GM23338 (cell line): ENCODE measurements around the gene HIVEP3. TPM values are rescaled to one million over a fixed set of nuclear protein-coding genes. Genes with fewer than 3 reads are reported as not detected.

ENCODE experiments used
- ATAC-seq: fragments of 200-7000 bp; cut with Tn5 transposase; 3 replicates; pipeline ENCODE4 v1.9.1; 2020
- DNase-seq: peaks from one replicate; pipeline ENCODE4 v3.0.0-alpha.2; 2015; ENCODE audit warnings: low spot score
- H2AFZ ChIP-seq: fragments of 200-600 bp; sonication (generic); 2 replicates; pipeline ENCODE4 v1.8.0; 2016; ENCODE audit warnings: antibody characterized with exemption, mild to moderate bottlenecking, moderate library complexity
- H3F3A ChIP-seq: fragments of 200-600 bp; sonication (generic); replicated peaks from 2 replicates; pipeline ENCODE4 v1.8.0; 2017; ENCODE audit warnings: antibody characterized with exemption, mixed run types, low read depth
- H3K27ac ChIP-seq: fragments of 200-600 bp; sonication (generic); 2 replicates; pipeline ENCODE4 v1.6.1; 2016; ENCODE audit warnings: low read depth
- H3K27me3 ChIP-seq: fragments of 200-600 bp; sonication (generic); 2 replicates; pipeline ENCODE4 v1.8.0; 2016; ENCODE audit warnings: mild to moderate bottlenecking, mixed run types, moderate library complexity; ENCODE audit not compliant: insufficient read depth
- H3K36me3 ChIP-seq: fragments of 200-600 bp; sonication (generic); 2 replicates; pipeline ENCODE4 v1.8.0; 2016; ENCODE audit warnings: mild to moderate bottlenecking; ENCODE audit not compliant: insufficient read depth
- H3K4me1 ChIP-seq: fragments of 200-600 bp; sonication (generic); 2 replicates; pipeline ENCODE4 v1.8.0; 2016; ENCODE audit warnings: mild to moderate bottlenecking, moderate library complexity; ENCODE audit not compliant: insufficient read depth
- H3K4me2 ChIP-seq: fragments of 200-600 bp; sonication (generic); 2 replicates; pipeline ENCODE4 v1.7.1; 2017; ENCODE audit warnings: mixed run types
- H3K4me3 ChIP-seq: fragments of 200-600 bp; sonication (generic); 2 replicates; pipeline ENCODE4 v1.6.1; 2016; ENCODE audit warnings: mixed run types
- H3K79me2 ChIP-seq: fragments of 200-600 bp; sonication (generic); replicated peaks from 2 replicates; pipeline ENCODE4 v1.8.0; 2017; ENCODE audit warnings: mild to moderate bottlenecking; ENCODE audit not compliant: insufficient read depth
- H3K9me2 ChIP-seq: fragments of 200-600 bp; sonication (generic); 2 replicates; pipeline ENCODE4 v1.8.0; 2017; ENCODE audit not compliant: insufficient read depth
- H4K20me1 ChIP-seq: fragments of 200-600 bp; sonication (generic); replicated peaks from 2 replicates; pipeline ENCODE4 v1.8.0; 2017; ENCODE audit warnings: mild to moderate bottlenecking; ENCODE audit not compliant: insufficient read depth
- H3K27ac Mint-ChIP-seq: 2 replicates; pipeline ENCODE4 v1.8.0; 2020; ENCODE audit warnings: inconsistent platforms, mild to moderate bottlenecking, moderate library complexity, mixed read lengths
- H3K27me3 Mint-ChIP-seq: 3 replicates; pipeline ENCODE4 v1.8.0; 2022; ENCODE audit warnings: low read depth, mild to moderate bottlenecking, moderate library complexity, mixed read lengths, inconsistent platforms; ENCODE audit not compliant: insufficient read depth, poor library complexity
- H3K36me3 Mint-ChIP-seq: 3 replicates; pipeline ENCODE4 v1.8.0; 2021; ENCODE audit warnings: low read depth, mild to moderate bottlenecking, inconsistent platforms, moderate library complexity, mixed read lengths
- H3K4me1 Mint-ChIP-seq: 3 replicates; pipeline ENCODE4 v1.8.0; 2020; ENCODE audit warnings: mild to moderate bottlenecking, inconsistent platforms, mixed read lengths
- H3K4me3 Mint-ChIP-seq: 3 replicates; pipeline ENCODE4 v1.8.0; 2021; ENCODE audit warnings: moderate library complexity, mild to moderate bottlenecking, inconsistent platforms, mixed read lengths
- H3K9me3 Mint-ChIP-seq: 3 replicates; pipeline ENCODE4 v1.8.0; 2020; ENCODE audit warnings: moderate library complexity, mild to moderate bottlenecking, inconsistent platforms, mixed read lengths
- CREB1 ChIP-seq: fragments of 250-450 bp; sonication (Bioruptor Pico); IDR thresholded peaks from 2 replicates; pipeline ENCODE4 v1.5.0; 2020; ENCODE audit warnings: low read depth, mild to moderate bottlenecking, moderate library complexity
- EZH2 ChIP-seq: fragments of 200-600 bp; sonication (generic); IDR thresholded peaks from one replicate; pipeline ENCODE4 v1.8.0; 2017; ENCODE audit warnings: antibody characterized with exemption, mild to moderate bottlenecking, low read depth; ENCODE audit not compliant: unreplicated experiment
- EZH2phosphoT487 ChIP-seq: fragments of 200-600 bp; sonication (generic); IDR thresholded peaks from one replicate; pipeline ENCODE4 v1.8.1; 2018; ENCODE audit warnings: antibody characterized with exemption; ENCODE audit not compliant: unreplicated experiment
- JUNB ChIP-seq: IDR thresholded peaks from one replicate; pipeline ENCODE4 v1.6.1; 2016; ENCODE audit warnings: antibody characterized with exemption; ENCODE audit not compliant: unreplicated experiment
- NANOG ChIP-seq: IDR thresholded peaks from 2 replicates; pipeline ENCODE4 v1.6.1; 2016; ENCODE audit warnings: antibody characterized with exemption, borderline replicate concordance
- POLR2AphosphoS5 ChIP-seq: IDR thresholded peaks from 2 replicates; pipeline ENCODE4 v1.6.1; 2016; ENCODE audit warnings: antibody characterized with exemption, low read depth
- STAT1 ChIP-seq: IDR thresholded peaks from one replicate; pipeline ENCODE4 v1.6.1; 2016; ENCODE audit warnings: antibody characterized with exemption; ENCODE audit not compliant: unreplicated experiment
- ZNF114 ChIP-seq: fragments of 250-450 bp; sonication (Bioruptor Pico); IDR thresholded peaks from 2 replicates; pipeline ENCODE4 v1.5.0; 2020; ENCODE audit warnings: mild to moderate bottlenecking, moderate library complexity
- polyA plus RNA-seq: library from polyadenylated mRNA; unstranded; fragments of >200 nt; fragmentation: Nextera tagmentation; extraction: Ambion mirVana; gene quantifications from 2 replicates; pipeline ENCODE4 v1.2.1, GENCODE V29; 2016
- total RNA-seq: library from RNA; depleted of rRNA; stranded (reverse); fragments of >200 nt; shearing (Covaris generic); gene quantifications from 2 replicates; pipeline ENCODE4 v1.2.3, GENCODE V29; 2014
- TF ChIP-seq, protein P1 (sequence below): IDR thresholded peaks from one replicate; pipeline ENCODE4 v1.6.1; 2018; ENCODE audit warnings: antibody characterized with exemption; ENCODE audit not compliant: unreplicated experiment
- TF ChIP-seq, protein P2 (sequence below): IDR thresholded peaks from 2 replicates; pipeline ENCODE4 v1.6.1; 2016; ENCODE audit warnings: antibody characterized with exemption
- TF ChIP-seq, protein P3 (sequence below): fragments of 250-450 bp; sonication (Bioruptor Pico); IDR thresholded peaks from 2 replicates; pipeline ENCODE4 v1.5.0; 2020; ENCODE audit warnings: mild to moderate bottlenecking, moderate library complexity

HIVEP3 gene
- total and polyA plus RNA-seq, 2 experiments from 2014 or later: 0.14 to 0.24 TPM

DNA sequence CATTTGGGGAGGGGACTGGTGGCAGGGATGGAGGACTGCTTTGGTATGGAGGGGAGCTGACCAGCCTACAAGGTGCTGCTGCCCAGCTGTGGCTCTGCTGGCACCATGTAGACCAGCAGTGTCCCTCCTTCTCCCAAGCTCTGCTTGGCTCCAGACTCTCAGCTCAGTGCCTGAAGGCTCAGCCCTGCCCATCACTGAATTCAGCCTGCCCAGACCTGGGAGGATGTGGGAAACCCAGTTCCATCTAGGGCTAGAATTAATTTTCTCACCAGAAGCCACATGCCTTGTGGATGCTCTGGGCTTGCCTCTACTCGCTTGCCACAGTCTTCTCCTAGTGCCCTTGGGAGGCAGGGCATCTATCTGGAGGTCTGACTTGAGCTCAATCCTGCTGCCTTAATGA lies 239.2 kb downstream of the HIVEP3 start:
- H3K4me1 ChIP-seq: no peaks in the 10 kb centered on the region
- ATAC-seq: no peak
- H3F3A ChIP-seq: no peaks in the 10 kb centered on the region
- Mint-ChIP-seq H3K27ac (no peak overlapping the region), H3K9me3 (no peaks in the 10 kb centered on the region), H3K4me1 (peaks cover 7% of the 10 kb centered on the region; the same call in 2 of the 3 replicates), H3K4me3 (no peak overlapping the region), H3K36me3 (no peaks in the 10 kb centered on the region), H3K27me3 (peaks cover 8% of the 10 kb centered on the region)
- H3K27me3 ChIP-seq: no peaks in the 10 kb centered on the region
- H3K27ac ChIP-seq: no peak overlapping the region
- H4K20me1 ChIP-seq: no peaks in the 10 kb centered on the region
- TF ChIP-seq, protein P1, sequence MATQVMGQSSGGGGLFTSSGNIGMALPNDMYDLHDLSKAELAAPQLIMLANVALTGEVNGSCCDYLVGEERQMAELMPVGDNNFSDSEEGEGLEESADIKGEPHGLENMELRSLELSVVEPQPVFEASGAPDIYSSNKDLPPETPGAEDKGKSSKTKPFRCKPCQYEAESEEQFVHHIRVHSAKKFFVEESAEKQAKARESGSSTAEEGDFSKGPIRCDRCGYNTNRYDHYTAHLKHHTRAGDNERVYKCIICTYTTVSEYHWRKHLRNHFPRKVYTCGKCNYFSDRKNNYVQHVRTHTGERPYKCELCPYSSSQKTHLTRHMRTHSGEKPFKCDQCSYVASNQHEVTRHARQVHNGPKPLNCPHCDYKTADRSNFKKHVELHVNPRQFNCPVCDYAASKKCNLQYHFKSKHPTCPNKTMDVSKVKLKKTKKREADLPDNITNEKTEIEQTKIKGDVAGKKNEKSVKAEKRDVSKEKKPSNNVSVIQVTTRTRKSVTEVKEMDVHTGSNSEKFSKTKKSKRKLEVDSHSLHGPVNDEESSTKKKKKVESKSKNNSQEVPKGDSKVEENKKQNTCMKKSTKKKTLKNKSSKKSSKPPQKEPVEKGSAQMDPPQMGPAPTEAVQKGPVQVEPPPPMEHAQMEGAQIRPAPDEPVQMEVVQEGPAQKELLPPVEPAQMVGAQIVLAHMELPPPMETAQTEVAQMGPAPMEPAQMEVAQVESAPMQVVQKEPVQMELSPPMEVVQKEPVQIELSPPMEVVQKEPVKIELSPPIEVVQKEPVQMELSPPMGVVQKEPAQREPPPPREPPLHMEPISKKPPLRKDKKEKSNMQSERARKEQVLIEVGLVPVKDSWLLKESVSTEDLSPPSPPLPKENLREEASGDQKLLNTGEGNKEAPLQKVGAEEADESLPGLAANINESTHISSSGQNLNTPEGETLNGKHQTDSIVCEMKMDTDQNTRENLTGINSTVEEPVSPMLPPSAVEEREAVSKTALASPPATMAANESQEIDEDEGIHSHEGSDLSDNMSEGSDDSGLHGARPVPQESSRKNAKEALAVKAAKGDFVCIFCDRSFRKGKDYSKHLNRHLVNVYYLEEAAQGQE: no peak
- TF ChIP-seq POLR2AphosphoS5 (no peak), STAT1 (no peak), ZNF114 (CRISPR knock-in tag) (no peak), EZH2 (no peak), CREB1 (no peak)
- TF ChIP-seq, protein P2, sequence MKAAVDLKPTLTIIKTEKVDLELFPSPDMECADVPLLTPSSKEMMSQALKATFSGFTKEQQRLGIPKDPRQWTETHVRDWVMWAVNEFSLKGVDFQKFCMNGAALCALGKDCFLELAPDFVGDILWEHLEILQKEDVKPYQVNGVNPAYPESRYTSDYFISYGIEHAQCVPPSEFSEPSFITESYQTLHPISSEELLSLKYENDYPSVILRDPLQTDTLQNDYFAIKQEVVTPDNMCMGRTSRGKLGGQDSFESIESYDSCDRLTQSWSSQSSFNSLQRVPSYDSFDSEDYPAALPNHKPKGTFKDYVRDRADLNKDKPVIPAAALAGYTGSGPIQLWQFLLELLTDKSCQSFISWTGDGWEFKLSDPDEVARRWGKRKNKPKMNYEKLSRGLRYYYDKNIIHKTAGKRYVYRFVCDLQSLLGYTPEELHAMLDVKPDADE: no peak
- no peak overlapping the region for H2AFZ ChIP-seq
- 0 out of 2 replicates have a peak, but pooled peaks cover 3% of the 10 kb centered on the region for H3K9me2 ChIP-seq
- H3K4me3 ChIP-seq: no peak overlapping the region
- H3K36me3 ChIP-seq: no peaks in the 10 kb centered on the region
- no peak for DNase-seq
- no peaks in the 10 kb centered on the region for H3K79me2 ChIP-seq
- no peak overlapping the region for H3K4me2 ChIP-seq

DNA sequence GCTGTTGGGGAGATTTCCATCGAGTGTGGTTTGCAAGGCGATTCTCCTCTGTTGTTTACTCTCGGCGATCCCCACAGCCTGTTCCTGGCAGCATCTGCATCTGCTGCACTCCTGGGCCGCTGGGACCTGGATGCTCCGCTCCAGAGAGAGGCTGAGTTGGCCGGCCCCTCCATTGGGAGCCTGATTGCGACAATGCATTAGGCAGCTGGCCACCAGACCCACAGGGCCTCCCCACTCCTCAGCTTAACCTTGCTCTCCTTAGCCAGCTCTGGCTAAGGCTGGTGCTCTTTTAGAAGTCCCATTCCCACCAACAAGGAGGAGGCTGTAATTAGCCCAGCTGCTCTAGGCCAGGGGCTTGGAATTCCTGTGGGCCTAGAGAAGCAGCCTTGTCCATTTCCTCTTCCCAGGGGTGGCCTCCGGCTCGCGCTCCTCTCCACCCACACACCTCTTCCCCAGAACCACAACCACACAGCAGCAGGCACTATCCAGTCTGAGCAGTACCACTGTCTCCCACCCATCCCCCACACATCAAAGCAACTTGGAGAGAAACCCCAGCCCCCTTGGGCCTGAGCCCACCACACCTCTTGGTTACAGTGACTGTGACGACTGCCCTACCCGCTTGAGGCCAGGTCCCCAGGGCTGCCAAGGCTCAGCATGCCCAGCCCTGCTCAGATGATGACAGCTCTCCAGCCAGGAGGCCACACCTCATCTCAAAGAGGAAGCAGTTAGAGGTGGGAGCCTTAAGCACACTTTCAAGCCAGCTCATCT lies 240.4 kb downstream of the HIVEP3 start:
- Histone ChIP-seq H3K4me2 (no peak overlapping the region), H4K20me1 (no peaks in the 10 kb centered on the region), H3K27me3 (no peaks in the 10 kb centered on the region), H3K4me1 (no peaks in the 10 kb centered on the region), H3K36me3 (no peaks in the 10 kb centered on the region), H3K79me2 (no peaks in the 10 kb centered on the region), H2AFZ (no peak overlapping the region), H3F3A (no peaks in the 10 kb centered on the region), H3K27ac (no peak overlapping the region), H3K9me2 (0 out of 2 replicates have a peak, but pooled peaks cover 3% of the 10 kb centered on the region), H3K4me3 (no peak overlapping the region)
- Mint-ChIP-seq H3K27ac (no peak overlapping the region), H3K9me3 (no peaks in the 10 kb centered on the region), H3K27me3 (peaks cover 8% of the 10 kb centered on the region), H3K4me1 (peaks cover 7% of the 10 kb centered on the region; the same call in 2 of the 3 replicates), H3K4me3 (no peak overlapping the region), H3K36me3 (no peaks in the 10 kb centered on the region)
- DNase-seq: no peak
- ATAC-seq: no peak
- no peak for TF ChIP-seq EZH2
- TF ChIP-seq EZH2phosphoT487: no peak
- TF ChIP-seq ZNF114 (CRISPR knock-in tag): no peak
- TF ChIP-seq, protein P3, sequence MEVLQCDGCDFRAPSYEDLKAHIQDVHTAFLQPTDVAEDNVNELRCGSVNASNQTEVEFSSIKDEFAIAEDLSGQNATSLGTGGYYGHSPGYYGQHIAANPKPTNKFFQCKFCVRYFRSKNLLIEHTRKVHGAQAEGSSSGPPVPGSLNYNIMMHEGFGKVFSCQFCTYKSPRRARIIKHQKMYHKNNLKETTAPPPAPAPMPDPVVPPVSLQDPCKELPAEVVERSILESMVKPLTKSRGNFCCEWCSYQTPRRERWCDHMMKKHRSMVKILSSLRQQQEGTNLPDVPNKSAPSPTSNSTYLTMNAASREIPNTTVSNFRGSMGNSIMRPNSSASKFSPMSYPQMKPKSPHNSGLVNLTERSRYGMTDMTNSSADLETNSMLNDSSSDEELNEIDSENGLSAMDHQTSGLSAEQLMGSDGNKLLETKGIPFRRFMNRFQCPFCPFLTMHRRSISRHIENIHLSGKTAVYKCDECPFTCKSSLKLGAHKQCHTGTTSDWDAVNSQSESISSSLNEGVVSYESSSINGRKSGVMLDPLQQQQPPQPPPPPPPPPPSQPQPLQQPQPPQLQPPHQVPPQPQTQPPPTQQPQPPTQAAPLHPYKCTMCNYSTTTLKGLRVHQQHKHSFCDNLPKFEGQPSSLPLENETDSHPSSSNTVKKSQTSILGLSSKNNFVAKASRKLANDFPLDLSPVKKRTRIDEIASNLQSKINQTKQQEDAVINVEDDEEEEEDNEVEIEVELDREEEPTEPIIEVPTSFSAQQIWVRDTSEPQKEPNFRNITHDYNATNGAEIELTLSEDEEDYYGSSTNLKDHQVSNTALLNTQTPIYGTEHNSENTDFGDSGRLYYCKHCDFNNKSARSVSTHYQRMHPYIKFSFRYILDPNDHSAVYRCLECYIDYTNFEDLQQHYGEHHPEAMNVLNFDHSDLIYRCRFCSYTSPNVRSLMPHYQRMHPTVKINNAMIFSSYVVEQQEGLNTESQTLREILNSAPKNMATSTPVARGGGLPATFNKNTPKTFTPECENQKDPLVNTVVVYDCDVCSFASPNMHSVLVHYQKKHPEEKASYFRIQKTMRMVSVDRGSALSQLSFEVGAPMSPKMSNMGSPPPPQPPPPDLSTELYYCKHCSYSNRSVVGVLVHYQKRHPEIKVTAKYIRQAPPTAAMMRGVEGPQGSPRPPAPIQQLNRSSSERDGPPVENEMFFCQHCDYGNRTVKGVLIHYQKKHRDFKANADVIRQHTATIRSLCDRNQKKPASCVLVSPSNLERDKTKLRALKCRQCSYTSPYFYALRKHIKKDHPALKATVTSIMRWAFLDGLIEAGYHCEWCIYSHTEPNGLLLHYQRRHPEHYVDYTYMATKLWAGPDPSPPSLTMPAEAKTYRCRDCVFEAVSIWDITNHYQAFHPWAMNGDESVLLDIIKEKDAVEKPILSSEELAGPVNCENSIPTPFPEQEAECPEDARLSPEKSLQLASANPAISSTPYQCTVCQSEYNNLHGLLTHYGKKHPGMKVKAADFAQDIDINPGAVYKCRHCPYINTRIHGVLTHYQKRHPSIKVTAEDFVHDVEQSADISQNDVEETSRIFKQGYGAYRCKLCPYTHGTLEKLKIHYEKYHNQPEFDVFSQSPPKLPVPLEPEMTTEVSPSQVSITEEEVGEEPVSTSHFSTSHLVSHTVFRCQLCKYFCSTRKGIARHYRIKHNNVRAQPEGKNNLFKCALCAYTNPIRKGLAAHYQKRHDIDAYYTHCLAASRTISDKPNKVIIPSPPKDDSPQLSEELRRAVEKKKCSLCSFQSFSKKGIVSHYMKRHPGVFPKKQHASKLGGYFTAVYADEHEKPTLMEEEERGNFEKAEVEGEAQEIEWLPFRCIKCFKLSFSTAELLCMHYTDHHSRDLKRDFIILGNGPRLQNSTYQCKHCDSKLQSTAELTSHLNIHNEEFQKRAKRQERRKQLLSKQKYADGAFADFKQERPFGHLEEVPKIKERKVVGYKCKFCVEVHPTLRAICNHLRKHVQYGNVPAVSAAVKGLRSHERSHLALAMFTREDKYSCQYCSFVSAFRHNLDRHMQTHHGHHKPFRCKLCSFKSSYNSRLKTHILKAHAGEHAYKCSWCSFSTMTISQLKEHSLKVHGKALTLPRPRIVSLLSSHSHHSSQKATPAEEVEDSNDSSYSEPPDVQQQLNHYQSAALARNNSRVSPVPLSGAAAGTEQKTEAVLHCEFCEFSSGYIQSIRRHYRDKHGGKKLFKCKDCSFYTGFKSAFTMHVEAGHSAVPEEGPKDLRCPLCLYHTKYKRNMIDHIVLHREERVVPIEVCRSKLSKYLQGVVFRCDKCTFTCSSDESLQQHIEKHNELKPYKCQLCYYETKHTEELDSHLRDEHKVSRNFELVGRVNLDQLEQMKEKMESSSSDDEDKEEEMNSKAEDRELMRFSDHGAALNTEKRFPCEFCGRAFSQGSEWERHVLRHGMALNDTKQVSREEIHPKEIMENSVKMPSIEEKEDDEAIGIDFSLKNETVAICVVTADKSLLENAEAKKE (CRISPR knock-in tag): no peak
- TF ChIP-seq JUNB: no peak
- TF ChIP-seq NANOG: no peak
